Left kidney (tissue), 2 donors: ENCODE measurements around the gene ITGAD. TPM values are rescaled to one million over a fixed set of nuclear protein-coding genes. Genes with fewer than 3 reads are reported as not detected.

Experiments
- DNase-seq: peaks from one replicate; pipeline ENCODE4 v3.0.0-alpha.2; 2013
- polyA plus RNA-seq: library from polyadenylated mRNA; unstranded; fragments of 120-200 nt; gene quantifications from one replicate; pipeline ENCODE4 v1.2.1, GENCODE V29; 2013; ENCODE audit not compliant: insufficient read length

ITGAD gene
- polyA plus RNA-seq, 1 donor: 0.52 TPM

- no peak for DNase-seq
Observed at GRCh38 chr16:31475946-31476302, 82.8 kb downstream of the ITGAD start.

Other genes with a start within 250 kb of the ITGAD start
- gene PRSS36, start 243.3 kb upstream of the ITGAD start, polyA plus RNA-seq: 0.67 TPM
- 928 TPM for gene FUS, start 213.2 kb upstream of the ITGAD start, polyA plus RNA-seq
- gene PYCARD, start 190.6 kb upstream of the ITGAD start, polyA plus RNA-seq: 7.3 TPM
- 0.17 TPM for gene TRIM72, start 179.2 kb upstream of the ITGAD start, polyA plus RNA-seq
- gene PYDC1, start 176.2 kb upstream of the ITGAD start, polyA plus RNA-seq: not detected
- 1.5 TPM for gene ITGAM, start 133.4 kb upstream of the ITGAD start, polyA plus RNA-seq
- gene ITGAX, start 38.2 kb upstream of the ITGAD start, polyA plus RNA-seq: 0.53 TPM
- 0.85 TPM for gene COX6A2, start 35.0 kb downstream of the ITGAD start, polyA plus RNA-seq
- gene ZNF843, start 49.5 kb downstream of the ITGAD start, polyA plus RNA-seq: 2.4 TPM
- 10.5 TPM for gene ARMC5, start 66.2 kb downstream of the ITGAD start, polyA plus RNA-seq
- gene TGFB1I1, start 78.8 kb downstream of the ITGAD start, polyA plus RNA-seq: 36.6 TPM
- 62.1 TPM for gene SLC5A2, start 89.8 kb downstream of the ITGAD start, polyA plus RNA-seq
- 77.8 TPM for gene RUSF1, start 115.1 kb downstream of the ITGAD start, polyA plus RNA-seq
- 3.0 TPM for gene AHSP, start 134.6 kb downstream of the ITGAD start, polyA plus RNA-seq